Stimulated activated CD4-positive, alpha-beta T cell treated with anti-CD3 and anti-CD28 coated beads, Interleukin-2, amount 100 ng/mL, for 4 hours (primary cell): Measurements from ENCODE around the gene NEDD4L.

Source experiments
- DNase-seq: peaks from one replicate; pipeline ENCODE4 v3.0.0-alpha.2; 2020; ENCODE audit warnings: low read depth

The NEDD4L gene

DNA sequence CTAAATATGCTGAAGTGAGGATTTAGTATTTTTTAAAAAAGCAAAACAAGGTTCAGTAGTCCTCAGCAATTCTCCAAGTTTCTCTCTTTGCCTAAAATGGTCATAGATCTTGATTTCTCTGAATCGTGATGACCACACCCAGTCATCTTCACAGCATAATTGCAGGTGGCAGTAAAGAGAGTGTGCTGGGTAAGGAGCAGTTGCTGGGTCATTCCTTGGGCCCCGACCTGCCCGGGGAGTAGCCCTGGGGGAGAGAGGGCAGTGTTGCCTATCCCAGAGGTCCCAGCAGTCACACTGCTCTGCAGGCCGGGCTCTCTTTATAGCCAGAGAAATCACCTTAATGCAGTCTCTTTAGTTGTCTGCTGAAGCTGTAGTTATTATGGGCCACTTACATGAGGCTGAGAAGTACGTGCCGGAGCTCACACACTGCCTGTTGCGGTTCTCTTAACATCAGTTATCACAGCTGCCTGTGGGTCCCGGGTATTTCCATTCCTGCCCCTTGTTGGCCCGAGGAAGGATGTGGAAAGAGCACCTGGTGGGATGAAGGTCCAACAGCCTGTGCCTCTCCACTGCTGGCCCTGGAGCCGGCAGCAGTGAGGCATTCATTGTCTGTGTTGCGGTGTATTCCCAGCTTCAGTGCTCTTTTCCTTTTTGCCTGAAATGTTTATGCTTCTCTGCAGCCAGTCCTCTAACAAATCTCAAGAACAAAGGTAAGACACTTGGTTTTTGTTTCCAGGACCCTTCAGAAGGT lies 354.8 kb downstream of the NEDD4L start:
- no peak for DNase-seq

DNA sequence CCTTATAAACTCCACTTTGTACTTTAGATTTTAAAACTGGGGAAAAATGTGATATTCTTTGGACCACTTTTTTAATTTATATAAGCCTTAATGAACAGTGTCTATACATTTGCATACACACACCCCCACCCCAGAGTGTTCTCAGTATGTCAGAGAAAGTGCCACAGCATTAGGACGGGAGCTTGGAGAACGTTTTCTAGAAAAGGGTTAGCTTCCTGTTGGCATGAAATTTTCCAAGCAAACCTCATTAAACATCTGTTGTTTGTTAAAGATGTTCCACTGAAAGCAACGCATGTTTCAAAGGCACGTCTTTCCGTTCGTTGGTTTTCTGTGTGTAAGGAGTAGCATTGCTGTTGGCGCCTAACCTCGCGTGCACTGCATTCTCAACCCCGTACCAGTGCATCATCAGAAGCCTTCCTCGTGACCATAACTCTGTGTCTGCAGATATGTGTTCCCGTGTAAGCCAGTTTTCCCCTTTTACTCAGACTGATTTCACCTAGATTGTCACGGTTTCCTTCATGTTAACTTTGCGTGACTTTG lies 356.4 kb downstream of the NEDD4L start:
- no peak for DNase-seq

DNA sequence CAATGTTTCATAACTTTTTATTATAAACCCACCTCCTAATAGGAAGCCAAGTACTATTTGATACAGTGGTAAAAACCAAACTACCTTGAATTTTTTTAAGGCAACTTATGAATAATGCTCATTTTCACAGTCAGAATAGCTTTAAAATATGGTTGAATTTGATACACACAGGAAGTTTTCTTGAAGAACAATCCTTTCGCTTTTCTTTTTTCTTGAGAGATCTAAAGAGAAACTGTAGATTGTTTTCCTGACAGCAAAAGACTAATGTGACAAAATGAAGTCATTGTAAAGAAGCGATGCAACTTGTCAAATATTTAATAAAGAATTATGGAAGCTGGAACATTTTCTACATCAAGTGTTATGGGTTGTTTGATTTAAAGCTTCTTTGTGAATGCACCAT lies 357.2 kb downstream of the NEDD4L start:
- DNase-seq = no peak

DNA sequence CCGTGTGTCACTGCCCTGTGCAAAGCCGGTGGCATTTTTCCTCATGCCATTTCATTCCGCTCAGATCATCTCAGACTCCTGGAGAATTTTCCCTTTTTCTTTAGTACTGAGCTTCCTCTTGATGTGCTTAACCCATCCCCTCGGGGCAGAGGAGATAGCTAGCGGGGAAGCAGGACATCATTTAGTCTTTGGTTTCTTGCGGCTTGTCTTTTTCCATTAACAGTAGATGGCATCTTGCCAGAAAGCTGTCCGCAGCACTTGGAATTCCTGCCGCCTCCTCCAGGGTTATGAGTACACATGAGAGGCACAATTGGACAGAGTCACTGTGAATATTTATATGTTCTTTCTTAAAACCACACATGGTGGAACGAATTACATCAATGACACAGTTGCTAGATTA lies 358.2 kb downstream of the NEDD4L start:
- no peak for DNase-seq

DNA sequence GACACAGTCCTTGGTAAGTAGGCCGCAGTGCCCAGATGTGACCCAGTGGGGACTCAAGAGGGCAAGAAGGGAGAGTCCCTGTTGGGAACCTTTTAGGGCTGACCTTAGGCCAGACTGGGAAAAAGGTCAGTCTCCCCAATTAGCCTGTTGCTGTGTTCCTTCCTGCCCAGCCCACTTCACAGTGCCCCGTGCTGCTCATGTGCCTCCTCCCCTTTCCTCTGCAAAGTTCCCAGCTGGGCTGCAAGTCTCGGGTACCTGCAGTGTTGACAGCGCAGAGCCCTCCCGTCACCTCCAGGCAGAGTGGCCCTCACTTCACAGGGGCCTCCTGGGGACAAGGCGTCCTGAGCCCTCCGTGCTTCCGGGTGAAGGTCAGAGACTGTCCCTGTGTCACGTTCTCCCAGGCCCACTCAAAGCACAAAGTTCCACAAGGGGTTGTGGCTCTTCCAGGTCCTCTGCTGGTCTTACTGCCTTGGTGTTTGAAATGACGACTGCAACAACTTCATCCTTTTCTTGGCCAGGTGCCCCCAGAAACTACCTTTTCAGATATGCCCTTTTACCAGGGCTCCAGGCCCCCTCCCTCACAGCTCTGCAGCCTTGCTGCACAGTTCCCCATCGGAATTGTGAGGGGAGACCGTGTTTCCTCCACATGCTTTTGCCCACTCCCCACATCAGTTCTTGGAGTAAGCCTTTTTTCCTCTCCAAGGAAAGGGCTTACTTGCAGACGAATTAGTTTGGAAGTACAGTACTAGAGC lies 359.1 kb downstream of the NEDD4L start:
- DNase-seq = no peak

DNA sequence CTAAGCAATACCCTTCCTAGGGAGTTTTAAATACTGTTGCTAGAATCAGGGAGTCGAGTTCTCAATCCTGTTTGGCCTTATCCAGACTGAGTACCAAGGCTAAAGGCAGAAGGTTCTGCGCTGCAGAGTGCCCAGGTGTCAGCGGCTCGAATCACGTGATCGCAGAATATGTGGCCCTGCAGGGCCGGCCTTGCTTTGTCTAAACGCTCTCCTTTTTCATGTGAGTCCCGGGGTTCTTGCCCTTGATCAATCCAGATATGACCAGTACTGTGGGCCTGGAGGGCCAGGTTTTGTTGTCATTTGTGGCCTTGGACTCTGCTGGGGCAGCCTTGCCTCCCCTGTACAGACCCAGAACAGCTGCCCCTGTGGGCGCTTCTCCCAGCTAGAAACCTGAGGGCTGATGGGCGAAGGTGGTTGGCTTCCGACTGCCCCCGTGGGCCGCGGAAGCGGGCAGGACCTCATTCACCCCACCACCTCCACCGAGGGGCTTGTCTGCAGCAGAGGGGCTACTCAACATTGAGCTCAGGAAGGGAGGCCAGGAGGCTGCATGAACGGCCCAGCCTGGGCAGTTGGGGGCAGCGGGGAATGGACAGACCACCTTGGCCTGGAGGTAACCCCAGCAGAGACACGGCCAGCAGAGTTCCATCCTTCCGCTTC lies 359.9 kb downstream of the NEDD4L start:
- no peak for DNase-seq

DNA sequence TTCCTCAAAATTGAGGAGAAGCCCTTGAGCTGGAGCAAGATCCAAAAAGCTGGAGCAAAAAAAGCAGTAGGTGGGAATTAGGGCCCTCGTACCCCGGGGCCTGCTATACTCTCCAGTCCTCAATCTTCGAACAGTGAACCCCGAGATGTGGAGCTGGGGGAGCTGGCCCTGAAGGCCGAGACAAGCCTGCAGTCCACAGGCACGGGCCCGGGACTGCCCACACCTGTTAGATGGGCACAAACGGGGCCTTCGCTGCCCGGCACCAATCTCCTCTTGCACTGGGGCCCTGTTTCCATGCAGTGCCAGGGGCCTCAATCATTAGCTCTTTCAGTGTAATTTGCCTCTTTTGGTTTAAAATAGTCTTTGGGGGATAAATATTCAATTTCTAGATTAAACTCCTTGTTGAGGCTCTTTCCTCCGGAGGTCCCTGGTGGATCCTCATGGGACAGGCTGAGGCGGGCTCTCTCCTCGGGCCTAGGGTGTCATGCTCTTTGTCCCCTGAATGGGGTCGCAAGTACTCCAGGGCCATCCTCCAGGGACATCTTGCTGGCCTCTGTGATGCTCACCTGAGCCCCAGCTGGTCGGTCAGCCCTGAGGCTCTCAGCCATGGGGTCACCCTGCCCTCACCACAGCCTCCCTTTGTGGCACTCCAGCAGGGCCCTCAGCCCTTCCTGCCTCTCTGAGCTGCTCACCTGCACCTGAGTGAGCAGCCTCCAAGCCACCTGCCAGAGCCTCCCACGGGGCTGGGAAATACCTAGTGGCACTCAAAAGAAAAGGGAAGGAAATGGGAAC lies 361.3 kb downstream of the NEDD4L start:
- no peak for DNase-seq

DNA sequence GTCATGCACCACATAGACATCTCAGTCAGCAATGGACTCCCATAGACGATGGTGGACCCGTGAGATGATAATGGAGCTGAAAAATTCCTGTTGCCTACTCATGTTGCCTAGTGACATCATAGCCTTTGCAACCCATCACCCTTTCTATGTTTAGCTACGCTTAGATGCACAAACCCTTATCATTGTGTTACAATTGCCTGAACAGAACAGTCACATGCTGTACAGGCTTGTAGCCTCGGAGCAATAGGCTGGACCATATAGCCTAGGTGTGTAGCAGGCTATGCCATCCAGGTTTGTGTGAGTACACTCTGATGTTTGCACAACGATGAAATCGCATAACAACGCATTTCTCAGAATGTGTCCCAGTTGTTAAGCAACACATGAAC lies 363.2 kb downstream of the NEDD4L start:
- no peak for DNase-seq

DNA sequence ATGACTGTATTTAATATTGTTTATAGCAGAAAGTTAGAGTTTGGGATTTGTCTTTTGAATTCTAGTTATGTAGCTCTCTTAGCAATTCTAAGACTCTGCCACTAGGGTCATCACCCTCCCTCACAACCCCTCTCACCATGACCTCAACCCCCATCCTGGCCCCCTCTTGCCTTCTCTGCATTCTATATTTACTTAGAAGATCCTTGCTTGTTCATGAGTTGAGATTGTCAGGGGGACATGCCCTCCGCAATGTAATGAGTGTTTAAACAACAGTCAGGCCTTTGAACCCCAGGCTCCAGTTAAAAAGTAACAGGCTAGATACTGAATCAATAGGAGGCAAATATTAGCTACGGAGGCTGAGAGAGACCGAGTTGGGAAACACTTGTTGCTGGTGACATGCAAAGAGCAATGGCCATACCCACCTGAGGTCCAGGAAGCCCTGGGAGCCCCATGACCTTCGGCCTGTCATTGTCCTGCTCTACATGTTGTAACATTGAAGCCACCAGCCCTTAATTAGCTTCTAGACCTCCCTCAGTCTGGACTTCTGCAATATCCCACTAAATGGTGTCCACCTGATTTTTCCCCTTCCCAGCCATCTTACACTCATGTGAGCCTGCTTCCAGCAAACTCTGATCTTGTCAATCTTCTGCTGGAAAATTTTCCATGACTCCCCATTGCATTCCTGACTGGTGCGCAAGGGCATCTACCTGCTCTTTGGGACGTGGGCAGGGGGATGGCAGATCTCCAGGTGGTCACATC lies 363.8 kb downstream of the NEDD4L start:
- DNase-seq = no peak

DNA sequence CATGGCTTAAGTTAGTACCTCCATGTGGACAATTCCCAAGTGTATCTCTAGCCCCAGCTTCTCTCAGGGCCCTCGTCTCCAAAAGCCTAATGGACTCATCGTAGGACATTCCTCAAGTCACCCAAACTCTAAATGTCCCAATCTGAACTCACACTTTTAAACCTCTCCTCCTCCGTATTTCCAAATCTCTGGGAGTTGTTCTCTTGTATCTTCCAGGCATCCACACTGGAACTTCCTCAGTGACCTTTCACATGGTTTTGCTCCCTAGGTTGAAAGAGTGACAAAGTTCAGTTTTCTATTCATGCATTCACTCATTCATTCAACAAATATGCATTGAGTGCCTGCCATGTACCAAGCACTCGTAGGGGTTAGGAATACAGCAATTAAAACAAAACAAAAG lies 364.6 kb downstream of the NEDD4L start:
- no peak for DNase-seq

DNA sequence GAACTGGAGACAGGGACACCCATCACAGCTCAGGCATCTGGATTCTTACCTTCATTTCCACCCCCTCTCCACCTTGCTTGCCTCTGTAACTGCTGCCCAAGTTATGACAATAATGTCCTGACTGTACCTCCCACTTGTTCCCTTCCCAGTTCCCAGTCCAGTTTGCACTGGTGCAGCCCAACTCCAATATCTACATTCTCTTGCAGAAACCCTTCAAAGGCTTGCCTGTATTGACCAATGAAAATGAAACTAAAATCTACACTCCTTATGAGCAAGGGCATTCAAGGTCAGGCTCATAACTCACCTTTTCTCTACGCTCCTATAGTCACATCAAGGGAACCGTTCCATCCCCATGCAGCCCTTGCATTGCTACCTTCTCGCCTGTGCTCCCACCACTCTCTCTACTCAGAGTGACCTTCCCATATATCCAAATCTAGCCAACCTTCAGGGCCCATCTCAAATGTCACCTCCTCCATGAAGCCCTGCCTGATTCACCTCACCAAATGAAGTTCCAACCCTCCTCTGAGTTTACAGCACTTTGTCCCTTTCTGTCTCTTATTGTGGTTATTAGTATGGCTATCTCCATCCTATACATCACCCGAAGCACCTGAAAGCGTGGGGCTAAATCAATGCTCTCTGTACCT lies 365.9 kb downstream of the NEDD4L start:
- DNase-seq = no peak

DNA sequence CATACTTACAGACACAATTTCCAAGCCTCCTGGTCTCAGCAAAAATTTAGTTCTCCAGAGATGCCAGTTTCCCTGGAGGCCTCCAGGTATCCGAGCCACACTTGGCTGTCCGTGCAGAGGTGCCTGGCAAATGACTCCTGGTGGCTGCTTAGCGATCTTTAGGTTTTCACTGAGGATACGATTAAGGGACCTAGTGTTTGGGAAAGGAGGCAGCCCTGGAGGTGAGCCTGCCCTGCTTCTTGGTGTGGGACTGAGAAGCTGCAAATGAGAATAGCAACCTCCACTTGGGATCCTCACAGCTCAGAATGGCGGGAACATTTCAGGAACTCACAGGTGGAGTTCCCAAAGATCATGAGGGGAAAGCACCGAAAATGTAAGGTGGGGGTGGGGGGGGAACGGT lies 367.3 kb downstream of the NEDD4L start:
- no peak for DNase-seq

DNA sequence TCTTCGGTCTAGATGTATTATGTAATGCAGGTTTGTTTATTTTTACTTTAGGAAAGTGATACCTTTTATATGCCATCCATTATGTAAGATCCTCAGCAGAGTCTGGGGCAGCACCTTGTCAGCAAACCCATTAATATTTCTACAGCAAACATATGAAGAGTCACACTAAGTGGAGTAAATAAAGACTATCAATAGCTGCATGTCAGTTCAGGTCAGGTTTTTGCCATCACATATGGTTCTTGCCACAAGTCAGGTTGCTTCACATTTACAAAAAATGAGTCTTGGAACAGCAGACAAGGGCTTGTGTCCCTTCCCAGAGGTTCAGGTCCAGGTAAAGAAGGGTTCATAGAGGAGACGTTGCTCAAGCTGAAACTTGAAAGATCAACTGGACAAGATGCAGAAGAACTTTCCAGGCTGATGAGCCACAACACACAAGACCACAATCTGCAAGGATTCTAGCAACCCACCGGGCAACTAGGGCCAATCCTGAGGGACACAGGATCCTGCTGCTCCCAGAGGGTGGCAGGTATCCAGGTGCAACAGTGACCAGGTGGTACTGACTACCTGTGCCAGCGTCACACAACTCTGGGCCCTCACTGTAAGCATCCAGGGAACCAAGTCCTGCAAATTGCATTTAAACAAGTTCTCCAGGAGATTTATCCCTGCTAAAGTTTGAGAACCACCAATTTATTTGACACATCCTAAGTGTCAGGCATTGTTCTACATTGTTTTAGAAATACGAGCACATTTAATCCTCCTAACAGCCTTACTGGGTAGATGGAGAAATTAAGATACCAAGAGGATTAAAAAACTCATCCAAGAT lies 369.0 kb downstream of the NEDD4L start:
- DNase-seq = no peak

DNA sequence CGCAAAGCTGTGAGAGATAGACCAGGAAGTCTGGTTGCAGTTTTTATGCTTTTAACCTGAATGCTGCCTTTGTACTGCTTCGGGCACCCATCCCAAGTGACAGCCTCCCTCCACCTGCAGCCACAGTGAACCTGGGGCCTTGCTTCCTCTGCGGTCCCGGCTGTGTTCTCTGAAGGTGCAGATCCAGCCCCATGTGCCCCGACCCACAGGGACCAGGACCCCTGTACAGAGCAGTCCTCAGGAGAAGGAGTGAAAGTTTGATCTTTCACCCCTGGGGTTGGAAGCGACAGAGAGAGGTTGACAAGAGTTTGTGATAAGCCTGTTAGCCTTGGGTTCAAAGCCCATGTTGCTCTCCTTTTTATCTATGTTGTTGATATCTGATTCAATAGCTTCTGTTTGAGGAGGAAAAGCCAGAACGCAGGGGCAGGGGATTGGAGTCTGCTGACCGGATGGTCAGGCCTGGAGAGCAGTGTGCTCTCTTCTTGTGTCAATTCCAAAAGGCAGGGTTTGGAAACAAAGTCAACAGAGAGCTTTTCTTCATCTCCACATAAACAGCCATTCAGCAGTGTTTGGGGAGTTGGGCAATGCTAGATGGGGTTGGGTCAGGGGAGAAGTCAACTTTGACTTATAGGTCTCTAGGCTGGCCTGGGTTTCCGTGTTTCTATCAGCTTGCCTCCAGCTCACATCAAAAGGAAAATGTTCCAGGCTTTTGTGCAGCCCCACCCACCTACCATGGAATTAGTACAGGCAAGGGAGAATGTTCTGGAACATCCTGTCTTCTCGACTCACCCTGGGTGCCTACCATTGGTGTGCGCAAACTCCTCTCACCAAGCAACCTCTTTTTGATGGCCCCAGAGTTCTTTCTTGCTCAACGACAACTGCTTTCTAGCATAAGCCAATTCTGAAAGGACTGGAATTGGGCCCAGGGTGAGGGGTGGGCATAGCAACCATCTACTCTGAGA lies 369.9 kb downstream of the NEDD4L start:
- no peak for DNase-seq

DNA sequence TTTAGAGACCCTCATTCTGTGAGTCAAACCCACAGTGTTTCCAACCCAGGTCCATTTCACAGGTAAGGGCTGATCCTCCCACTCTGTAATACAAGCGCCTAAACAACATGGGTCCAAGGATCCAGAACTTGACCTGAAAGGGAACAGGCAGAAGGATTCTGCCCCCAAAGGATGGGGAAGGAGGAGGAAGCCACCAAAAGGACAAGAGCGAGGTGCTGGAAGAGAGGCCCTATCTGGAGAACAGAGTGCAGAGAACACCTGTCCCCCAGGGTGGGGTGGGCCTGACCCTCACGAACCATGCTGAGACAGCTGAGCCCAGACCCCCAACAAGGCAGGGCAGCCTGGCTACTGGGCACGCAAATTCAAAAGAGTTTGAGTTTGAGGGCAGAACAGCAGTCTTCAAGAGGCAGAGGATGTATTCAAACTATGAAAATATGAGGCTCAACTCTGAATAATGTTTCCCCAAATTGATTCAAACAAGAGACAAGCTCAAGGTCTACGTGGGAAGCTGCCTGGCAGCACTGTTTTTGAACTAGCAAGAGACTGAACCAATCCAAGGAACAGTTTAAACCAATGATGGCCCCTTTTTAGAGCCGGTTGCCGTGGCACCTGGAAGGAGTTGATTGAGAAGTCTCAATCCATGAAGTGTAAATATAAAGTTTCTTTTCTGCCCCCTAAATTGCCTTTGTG lies 372.1 kb downstream of the NEDD4L start:
- no peak for DNase-seq

DNA sequence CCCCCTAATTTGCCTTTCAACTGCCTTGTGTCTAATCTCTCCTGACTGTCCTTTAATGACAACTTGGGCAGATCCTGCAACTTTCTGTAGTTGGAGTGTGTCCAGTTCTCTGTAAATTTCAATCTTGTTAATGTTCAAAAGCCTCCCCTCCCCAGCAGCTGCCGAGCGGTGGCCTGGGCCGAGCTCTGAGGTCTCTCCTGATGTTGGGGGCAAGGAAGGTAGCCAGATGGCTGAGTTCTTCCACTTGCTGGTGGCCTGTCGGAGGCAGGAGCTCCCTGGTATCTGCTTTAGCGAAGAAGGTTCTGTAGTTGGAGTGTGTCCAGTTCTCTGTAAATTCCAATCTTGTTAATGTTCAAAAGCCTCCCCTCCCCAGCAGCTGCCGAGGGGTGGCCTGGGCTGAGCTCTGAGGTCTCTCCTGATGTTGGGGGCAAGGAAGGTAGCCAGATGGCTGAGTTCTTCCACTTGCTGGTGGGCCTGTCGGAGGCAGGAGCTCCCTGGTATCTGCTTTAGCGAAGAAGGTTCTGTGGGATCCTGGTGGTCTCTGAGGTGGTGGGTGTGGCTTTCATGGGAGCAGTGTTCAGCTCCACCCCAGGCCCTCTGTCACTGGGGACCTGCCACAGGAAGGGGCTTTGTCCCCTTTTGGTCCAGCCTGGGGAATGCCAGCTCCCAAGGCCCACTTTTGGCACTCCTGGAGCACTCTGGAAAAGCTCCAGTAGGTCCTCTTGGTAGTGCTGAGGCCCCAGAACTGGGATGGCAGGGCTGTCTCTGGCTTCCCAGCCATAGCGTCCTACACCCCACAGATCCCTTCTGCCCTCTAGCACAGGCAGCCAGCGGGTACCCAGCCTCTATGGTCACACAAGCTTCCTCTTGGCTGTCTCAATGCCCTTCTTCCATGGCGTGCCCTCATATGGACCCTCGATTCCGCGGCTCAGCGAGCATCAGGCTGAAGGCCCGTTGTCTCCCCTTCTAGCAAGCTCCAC lies 373.0 kb downstream of the NEDD4L start:
- no peak for DNase-seq

DNA sequence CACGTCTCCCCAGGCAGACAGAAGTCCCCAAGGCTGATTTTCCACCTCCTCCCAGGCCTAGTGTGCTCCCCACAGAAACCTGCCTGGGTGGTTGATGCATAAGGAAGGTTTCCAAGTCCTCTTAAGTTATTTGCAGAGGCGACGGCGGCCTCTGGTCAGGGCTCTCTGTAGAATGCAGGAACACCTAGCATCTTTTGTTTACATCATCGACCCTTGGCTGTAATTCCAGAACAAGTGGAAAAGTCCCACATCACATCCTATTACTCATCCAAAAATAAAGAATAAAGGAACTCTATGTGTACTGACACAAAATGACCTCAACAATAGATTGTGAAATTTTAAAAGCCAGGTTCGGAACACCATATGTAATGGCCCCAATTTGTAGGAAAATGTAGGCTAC lies 373.7 kb downstream of the NEDD4L start:
- DNase-seq = no peak
